HCT116 (cell line): ENCODE results near the gene FAM53B.
"Not testable (repeated sequence)": the region's sequence is repeated elsewhere in the genome, so short reads cannot be mapped to it uniquely, and the experiment has no call there.

Experiments
- CTCF ChIP-seq, 3 experiments: fragments of 200-600 bp in 1 of 3; sonication (generic) in 1 of 3; IDR thresholded peaks in 2 of 3; conservative IDR thresholded peaks in 1 of 3; 2 replicates each; pipeline ENCODE4 v1.5.1; 2012 to 2017; ENCODE audit warnings: low read depth in 2 of 3, low read length in 2 of 3, antibody characterized with exemption in 1 of 3, borderline replicate concordance in 1 of 3, control low read depth in 1 of 3, mild to moderate bottlenecking in 1 of 3, mixed read lengths in 1 of 3, mixed run types in 1 of 3, moderate library complexity in 1 of 3; ENCODE audit not compliant: insufficient read depth in 1 of 3
- MAX ChIP-seq: IDR thresholded peaks from 2 replicates; pipeline ENCODE4 v1.6.1; 2012
- SIN3A ChIP-seq: IDR thresholded peaks from 2 replicates; pipeline ENCODE4 v1.6.1; 2012; ENCODE audit warnings: low read depth

GRCh38 chr10:124588341-124588735 is 155.8 kb downstream of the FAM53B start:
- TF ChIP-seq CTCF (IDR thresholded peaks at IDR 0.05 in 2 of 3, conservative IDR thresholded peaks at IDR 0.05 in 1 of 3; ENCODE audit: borderline replicate concordance in 1 of 3, insufficient read depth in 1 of 3, low read depth in 2 of 3, low read length in 2 of 3); MAX; SIN3A: not testable (repeated sequence)
